HG02884 (cell line): ENCODE measurements around the gene CDKAL1.

ENCODE experiments used
- ATAC-seq: cut with Tn5 transposase; IDR thresholded peaks from one replicate; pipeline ENCODE4 v1.9.1; 2021; ENCODE audit warnings: mild to moderate bottlenecking, moderate library complexity; ENCODE audit not compliant: unreplicated experiment

CDKAL1 gene

GRCh38 chr6:20943922-20944321 lies 409.7 kb downstream of the CDKAL1 start:
- no peak for ATAC-seq

- ATAC-seq = peak; percentile 94
Observed at GRCh38 chr6:20946022-20946421, 411.8 kb downstream of the CDKAL1 start.

GRCh38 chr6:20946890-20947289 lies 412.6 kb downstream of the CDKAL1 start:
- ATAC-seq = no peak

GRCh38 chr6:20947977-20948376 lies 413.7 kb downstream of the CDKAL1 start:
- ATAC-seq = no peak

- no peak for ATAC-seq
Observed at GRCh38 chr6:20948556-20948955, 414.3 kb downstream of the CDKAL1 start.

GRCh38 chr6:20949138-20949537 lies 414.9 kb downstream of the CDKAL1 start:
- no peak for ATAC-seq

- ATAC-seq = no peak
Observed at GRCh38 chr6:20952699-20953474, 418.6 kb downstream of the CDKAL1 start.

- no peak for ATAC-seq
Observed at GRCh38 chr6:20954315-20954714, 420.1 kb downstream of the CDKAL1 start.

GRCh38 chr6:20955131-20955530 lies 420.9 kb downstream of the CDKAL1 start:
- no peak for ATAC-seq

- no peak for ATAC-seq
Observed at GRCh38 chr6:20955751-20956150, 421.5 kb downstream of the CDKAL1 start.

GRCh38 chr6:20960067-20960466 lies 425.8 kb downstream of the CDKAL1 start:
- no peak for ATAC-seq

- ATAC-seq = no peak
Observed at GRCh38 chr6:20965276-20965675, 431.0 kb downstream of the CDKAL1 start.

GRCh38 chr6:20965915-20966314 lies 431.7 kb downstream of the CDKAL1 start:
- ATAC-seq = no peak

GRCh38 chr6:20969551-20969950 lies 435.3 kb downstream of the CDKAL1 start:
- no peak for ATAC-seq

- no peak for ATAC-seq
Observed at GRCh38 chr6:20976391-20976918, 442.2 kb downstream of the CDKAL1 start.

GRCh38 chr6:20978151-20978614 lies 443.9 kb downstream of the CDKAL1 start:
- peak; percentile 95 for ATAC-seq

GRCh38 chr6:20979076-20979475 lies 444.8 kb downstream of the CDKAL1 start:
- no peak for ATAC-seq

- no peak for ATAC-seq
Observed at GRCh38 chr6:20983961-20984360, 449.7 kb downstream of the CDKAL1 start.

GRCh38 chr6:20985821-20986220 lies 451.6 kb downstream of the CDKAL1 start:
- no peak for ATAC-seq

GRCh38 chr6:20991910-20992309 lies 457.7 kb downstream of the CDKAL1 start:
- ATAC-seq = no peak

- no peak for ATAC-seq
Observed at GRCh38 chr6:20996099-20996498, 461.8 kb downstream of the CDKAL1 start.

- ATAC-seq = no peak
Observed at GRCh38 chr6:20997143-20997769, 463.0 kb downstream of the CDKAL1 start.
